DOHH2 (cell line): ENCODE results near the gene CDKAL1.

Source experiments
- H3F3A ChIP-seq: fragments of 200-600 bp; sonication (generic), shearing (Covaris generic); 2 replicates; pipeline ENCODE4 v1.6.0; 2016; ENCODE audit warnings: antibody characterized with exemption, mild to moderate bottlenecking; ENCODE audit not compliant: control insufficient read depth, insufficient read depth
- H3K27ac ChIP-seq: fragments of 200-600 bp; sonication (generic); 2 replicates; pipeline ENCODE4 v1.5.1; 2014; ENCODE audit warnings: low read depth, mild to moderate bottlenecking, low read length, moderate library complexity
- H3K27me3 ChIP-seq: fragments of 200-600 bp; sonication (generic); 2 replicates; pipeline ENCODE4 v1.6.1; 2014; ENCODE audit warnings: mild to moderate bottlenecking, low read length, mixed read lengths; ENCODE audit not compliant: control insufficient read depth
- H3K36me3 ChIP-seq: fragments of 200-600 bp; sonication (generic); 2 replicates; pipeline ENCODE4 v1.6.1; 2014; ENCODE audit warnings: mild to moderate bottlenecking, low read length, moderate library complexity, mixed read lengths; ENCODE audit not compliant: control insufficient read depth
- H3K4me1 ChIP-seq: fragments of 200-600 bp; sonication (generic); 2 replicates; pipeline ENCODE4 v1.6.1; 2014; ENCODE audit warnings: mild to moderate bottlenecking, low read length, mixed read lengths; ENCODE audit not compliant: control insufficient read depth
- H3K4me2 ChIP-seq: fragments of 200-600 bp; sonication (generic); 2 replicates; pipeline ENCODE4 v1.6.0; 2014; ENCODE audit warnings: mild to moderate bottlenecking, low read length, moderate library complexity
- H3K4me3 ChIP-seq: fragments of 200-600 bp; sonication (generic); 2 replicates; pipeline ENCODE4 v1.5.1; 2014; ENCODE audit warnings: mild to moderate bottlenecking, low read length, mixed read lengths
- H3K79me2 ChIP-seq: fragments of 200-600 bp; sonication (generic); 2 replicates; pipeline ENCODE4 v1.6.1; 2014; ENCODE audit warnings: mild to moderate bottlenecking, low read length, mixed read lengths; ENCODE audit not compliant: control insufficient read depth
- H3K9me2 ChIP-seq: fragments of 200-600 bp; sonication (generic); replicated peaks from 2 replicates; pipeline ENCODE4 v1.6.1; 2014; ENCODE audit warnings: mild to moderate bottlenecking, low read length, mixed read lengths; ENCODE audit not compliant: control insufficient read depth
- H3K9me3 ChIP-seq: fragments of 200-600 bp; sonication (generic); 2 replicates; pipeline ENCODE4 v1.6.1; 2014; ENCODE audit warnings: antibody characterized with exemption, low read length, mixed read lengths; ENCODE audit not compliant: control insufficient read depth, insufficient read depth
- H4K20me1 ChIP-seq: fragments of 200-600 bp; sonication (generic); 2 replicates; pipeline ENCODE4 v1.6.0; 2014; ENCODE audit warnings: low read depth, mild to moderate bottlenecking, antibody characterized with exemption, low read length, moderate library complexity; ENCODE audit not compliant: control insufficient read depth, insufficient read depth
- EZH2phosphoT487 ChIP-seq: fragments of 200-600 bp; sonication (generic); IDR thresholded peaks from 2 replicates; pipeline ENCODE4 v1.6.1; 2017; ENCODE audit warnings: borderline replicate concordance, mild to moderate bottlenecking, antibody characterized with exemption, low read length, moderate library complexity, mixed read lengths
- TF ChIP-seq, protein P1 (sequence below): fragments of 200-600 bp; sonication (generic); IDR thresholded peaks from one replicate; pipeline ENCODE4 v1.5.1; 2014; ENCODE audit warnings: antibody characterized with exemption, mild to moderate bottlenecking, low read depth, low read length; ENCODE audit not compliant: poor library complexity, severe bottlenecking

CDKAL1 gene

DNA sequence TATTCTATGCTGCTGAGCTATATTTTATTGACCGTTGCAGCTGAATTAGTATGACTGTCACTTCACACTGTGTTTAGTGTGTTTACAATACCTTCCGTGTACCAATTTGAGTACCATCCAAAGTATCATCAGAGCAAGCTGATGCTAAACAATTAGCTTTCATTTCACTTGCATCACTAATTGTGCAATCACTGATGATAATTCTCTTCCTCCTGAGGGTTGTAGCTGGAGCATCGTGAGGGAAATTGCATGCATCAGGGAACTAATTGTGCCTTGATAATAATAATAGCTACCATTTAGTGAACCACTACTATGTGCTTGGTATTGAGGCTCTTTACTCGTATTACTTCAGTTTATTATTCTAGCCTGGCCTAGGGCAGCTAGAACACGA lies 674.5 kb downstream of the CDKAL1 start:
- H3K4me3 ChIP-seq, result no peak overlapping the region
- H3K9me2 ChIP-seq, result no peaks in the 10 kb centered on the region
- H3K36me3 ChIP-seq, result no peaks in the 10 kb centered on the region
- H3K4me2 ChIP-seq, result no peak overlapping the region
- TF ChIP-seq EZH2phosphoT487, result no peak
- H3K27ac ChIP-seq, result no peak overlapping the region
- no peaks in the 10 kb centered on the region for H4K20me1 ChIP-seq
- H3K27me3 ChIP-seq, result no peaks in the 10 kb centered on the region
- H3K79me2 ChIP-seq, result no peaks in the 10 kb centered on the region
- no peaks in the 10 kb centered on the region for H3K9me3 ChIP-seq
- no peaks in the 10 kb centered on the region for H3K4me1 ChIP-seq
- no peaks in the 10 kb centered on the region for H3F3A ChIP-seq

DNA sequence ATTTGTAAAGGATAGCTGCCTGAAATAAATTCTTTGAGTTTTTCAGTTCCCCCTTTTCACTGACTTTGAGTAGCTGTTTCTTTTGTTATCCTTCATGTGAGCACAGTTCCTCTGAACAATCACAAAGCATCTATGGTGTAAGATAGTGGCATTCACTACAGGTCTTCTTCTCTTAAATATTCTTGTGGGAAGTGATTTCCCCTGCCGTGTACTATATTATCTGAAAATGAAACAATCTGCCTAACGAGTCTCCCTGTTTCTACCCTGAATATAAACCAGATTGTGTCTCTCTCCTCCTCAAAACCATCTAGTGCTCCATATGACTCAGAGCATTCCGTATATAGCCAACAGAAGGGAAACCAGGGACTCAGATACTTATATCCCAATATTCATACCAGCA lies 679.2 kb downstream of the CDKAL1 start:
- no peaks in the 10 kb centered on the region for H3K4me1 ChIP-seq
- H3K27me3 ChIP-seq, result no peaks in the 10 kb centered on the region
- no peaks in the 10 kb centered on the region for H3F3A ChIP-seq
- H3K4me2 ChIP-seq, result no peak overlapping the region
- H4K20me1 ChIP-seq, result no peaks in the 10 kb centered on the region
- H3K79me2 ChIP-seq, result no peaks in the 10 kb centered on the region
- TF ChIP-seq EZH2phosphoT487, result no peak
- TF ChIP-seq, protein P1, sequence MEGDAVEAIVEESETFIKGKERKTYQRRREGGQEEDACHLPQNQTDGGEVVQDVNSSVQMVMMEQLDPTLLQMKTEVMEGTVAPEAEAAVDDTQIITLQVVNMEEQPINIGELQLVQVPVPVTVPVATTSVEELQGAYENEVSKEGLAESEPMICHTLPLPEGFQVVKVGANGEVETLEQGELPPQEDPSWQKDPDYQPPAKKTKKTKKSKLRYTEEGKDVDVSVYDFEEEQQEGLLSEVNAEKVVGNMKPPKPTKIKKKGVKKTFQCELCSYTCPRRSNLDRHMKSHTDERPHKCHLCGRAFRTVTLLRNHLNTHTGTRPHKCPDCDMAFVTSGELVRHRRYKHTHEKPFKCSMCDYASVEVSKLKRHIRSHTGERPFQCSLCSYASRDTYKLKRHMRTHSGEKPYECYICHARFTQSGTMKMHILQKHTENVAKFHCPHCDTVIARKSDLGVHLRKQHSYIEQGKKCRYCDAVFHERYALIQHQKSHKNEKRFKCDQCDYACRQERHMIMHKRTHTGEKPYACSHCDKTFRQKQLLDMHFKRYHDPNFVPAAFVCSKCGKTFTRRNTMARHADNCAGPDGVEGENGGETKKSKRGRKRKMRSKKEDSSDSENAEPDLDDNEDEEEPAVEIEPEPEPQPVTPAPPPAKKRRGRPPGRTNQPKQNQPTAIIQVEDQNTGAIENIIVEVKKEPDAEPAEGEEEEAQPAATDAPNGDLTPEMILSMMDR, result no peak
- no peaks in the 10 kb centered on the region for H3K9me2 ChIP-seq
- H3K4me3 ChIP-seq, result no peak overlapping the region
- no peaks in the 10 kb centered on the region for H3K9me3 ChIP-seq
- no peak overlapping the region for H3K27ac ChIP-seq
- no peaks in the 10 kb centered on the region for H3K36me3 ChIP-seq

DNA sequence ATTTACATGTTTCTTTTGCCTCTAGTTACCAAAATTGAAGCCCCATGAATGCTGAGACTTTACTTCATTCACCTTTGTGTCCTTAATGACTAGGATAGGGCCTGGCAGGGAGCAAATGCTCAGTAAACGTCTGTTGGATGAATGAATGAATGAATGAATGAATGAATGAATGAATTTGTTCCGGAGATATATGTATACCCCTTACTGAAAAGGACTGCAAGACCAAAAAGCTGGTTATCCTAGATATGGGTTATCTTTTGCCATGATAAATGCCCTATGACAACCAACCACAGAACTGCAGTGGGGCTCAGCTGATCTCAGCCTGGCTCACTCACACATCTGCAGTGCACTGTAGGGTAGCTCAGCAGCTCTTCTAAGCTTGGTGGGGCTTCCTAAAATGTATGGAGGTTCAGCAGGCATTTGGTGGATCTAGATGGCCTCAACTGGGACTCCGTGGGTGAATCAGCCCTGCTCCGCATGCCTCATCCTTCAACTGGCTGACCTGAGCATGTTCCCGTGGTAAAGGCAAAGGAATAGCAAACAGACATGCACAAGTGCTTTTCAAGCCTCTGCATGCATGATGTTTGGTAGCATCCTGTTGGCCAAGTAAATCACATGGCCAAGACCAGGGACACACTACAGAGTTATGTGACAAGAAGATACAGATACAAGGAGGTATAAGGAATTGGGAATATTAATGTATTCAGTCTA lies 680.6 kb downstream of the CDKAL1 start:
- no peak for TF ChIP-seq EZH2phosphoT487
- TF ChIP-seq, protein P1, result no peak
- no peaks in the 10 kb centered on the region for H4K20me1 ChIP-seq
- H3K27me3 ChIP-seq, result no peaks in the 10 kb centered on the region
- H3K36me3 ChIP-seq, result no peaks in the 10 kb centered on the region
- H3K9me3 ChIP-seq, result no peaks in the 10 kb centered on the region
- no peak overlapping the region for H3K4me2 ChIP-seq
- no peak overlapping the region for H3K4me3 ChIP-seq
- H3F3A ChIP-seq, result no peaks in the 10 kb centered on the region
- H3K79me2 ChIP-seq, result no peaks in the 10 kb centered on the region
- no peaks in the 10 kb centered on the region for H3K4me1 ChIP-seq
- H3K9me2 ChIP-seq, result no peaks in the 10 kb centered on the region
- H3K27ac ChIP-seq, result no peak overlapping the region

DNA sequence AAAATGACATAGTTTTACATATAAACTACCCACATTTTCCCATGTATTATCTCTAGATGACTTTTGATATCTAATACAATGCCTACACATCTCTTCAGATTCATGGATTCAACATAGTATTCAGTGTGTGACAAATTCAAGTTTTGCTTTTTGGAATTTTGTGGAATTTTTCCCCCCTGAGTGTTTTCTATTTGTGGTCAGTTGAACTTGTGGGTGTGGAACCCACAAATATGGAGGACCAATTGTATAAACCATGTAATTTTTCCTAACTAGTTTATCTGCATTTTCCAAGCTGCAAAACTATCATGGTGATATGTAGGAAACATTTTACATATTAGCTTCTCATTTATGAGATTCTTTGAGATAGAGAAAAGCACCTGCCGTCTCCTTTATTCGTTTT lies 685.0 kb downstream of the CDKAL1 start:
- H4K20me1 ChIP-seq, result no peaks in the 10 kb centered on the region

More for the DNA sequence above, 685.0 kb downstream of the CDKAL1 start:
- Histone ChIP-seq H3K9me3 (no peaks in the 10 kb centered on the region), H3K4me3 (no peak overlapping the region), H3K79me2 (no peaks in the 10 kb centered on the region), H3K4me2 (no peak overlapping the region), H3K4me1 (no peaks in the 10 kb centered on the region), H3K27ac (no peak overlapping the region), H3F3A (no peaks in the 10 kb centered on the region), H3K36me3 (no peaks in the 10 kb centered on the region), H3K9me2 (no peaks in the 10 kb centered on the region), H3K27me3 (no peaks in the 10 kb centered on the region)
- TF ChIP-seq, protein P1, result no peak
- no peak for TF ChIP-seq EZH2phosphoT487
